GM21786 (cell line): ENCODE data around the gene MDFI.

Experiments used
- ATAC-seq: cut with Tn5 transposase; IDR thresholded peaks from one replicate; pipeline ENCODE4 v1.9.1; 2021; ENCODE audit not compliant: unreplicated experiment

MDFI gene

GRCh38 chr6:41638002-41638934 lies at the start of gene MDFI:
Gene MDFI (plus strand): TSS chr6:41638468. CDS start chr6:41638750, 282 bp downstream.
- ATAC-seq: no peak

- no peak for ATAC-seq
Observed at GRCh38 chr6:41589223-41589622, 49.0 kb upstream of the MDFI start.

- no peak for ATAC-seq
Observed at GRCh38 chr6:41589636-41590622, 48.3 kb upstream of the MDFI start.

- ATAC-seq: no peak
Observed at GRCh38 chr6:41591122-41591521, 47.1 kb upstream of the MDFI start.

GRCh38 chr6:41591859-41592502 lies 46.3 kb upstream of the MDFI start:
- ATAC-seq: no peak

GRCh38 chr6:41593406-41593805 lies 44.9 kb upstream of the MDFI start:
- ATAC-seq: no peak

- ATAC-seq: no peak
Observed at GRCh38 chr6:41593839-41594238, 44.4 kb upstream of the MDFI start.

GRCh38 chr6:41594326-41594725 lies 43.9 kb upstream of the MDFI start:
- no peak for ATAC-seq

GRCh38 chr6:41594766-41595165 lies 43.5 kb upstream of the MDFI start:
- no peak for ATAC-seq

GRCh38 chr6:41595166-41595565 lies 43.1 kb upstream of the MDFI start:
- ATAC-seq: no peak

GRCh38 chr6:41596096-41596685 lies 42.1 kb upstream of the MDFI start:
- no peak for ATAC-seq

GRCh38 chr6:41596807-41597206 lies 41.5 kb upstream of the MDFI start:
- ATAC-seq: no peak

- ATAC-seq: no peak
Observed at GRCh38 chr6:41597246-41598000, 40.8 kb upstream of the MDFI start.

GRCh38 chr6:41598670-41599014 lies 39.6 kb upstream of the MDFI start:
- ATAC-seq: no peak

- ATAC-seq: no peak
Observed at GRCh38 chr6:41599015-41599851, 39.0 kb upstream of the MDFI start.

GRCh38 chr6:41599852-41600445 lies 38.3 kb upstream of the MDFI start:
- ATAC-seq: no peak

- ATAC-seq: no peak
Observed at GRCh38 chr6:41600499-41601247, 37.6 kb upstream of the MDFI start.

- ATAC-seq: no peak
Observed at GRCh38 chr6:41601248-41601549, 37.1 kb upstream of the MDFI start.
